Panc1 (cell line): Measurements from ENCODE around the gene MMP3.

Experiments used
- POLR2AphosphoS5 ChIP-seq: IDR thresholded peaks from 2 replicates; pipeline ENCODE4 v1.6.1; 2012; ENCODE audit warnings: mild to moderate bottlenecking, low read depth, low read length, moderate library complexity
- SIN3A ChIP-seq: IDR thresholded peaks from 2 replicates; pipeline ENCODE4 v1.6.1; 2012; ENCODE audit warnings: low read depth, mild to moderate bottlenecking, low read length, moderate library complexity, borderline replicate concordance; ENCODE audit not compliant: insufficient read depth
- TF ChIP-seq, protein P1 (sequence below): fragments of 450-650 bp; IDR thresholded peaks from 2 replicates; pipeline ENCODE4 v1.5.1; 2017; ENCODE audit warnings: mild to moderate bottlenecking
- TF ChIP-seq, protein P2 (sequence below), 2 experiments: IDR thresholded peaks; 2 replicates each; pipeline ENCODE4 v1.6.1; 2011 to 2012; ENCODE audit warnings: low read depth in 2 of 2, control low read depth in 1 of 2, low read length in 1 of 2, mild to moderate bottlenecking in 1 of 2, moderate library complexity in 1 of 2; ENCODE audit not compliant: insufficient read depth in 1 of 2

GRCh38 chr11:102843489-102843888 lies at the start of gene MMP3:
- TF ChIP-seq POLR2AphosphoS5 = no peak
- TF ChIP-seq, protein P1, sequence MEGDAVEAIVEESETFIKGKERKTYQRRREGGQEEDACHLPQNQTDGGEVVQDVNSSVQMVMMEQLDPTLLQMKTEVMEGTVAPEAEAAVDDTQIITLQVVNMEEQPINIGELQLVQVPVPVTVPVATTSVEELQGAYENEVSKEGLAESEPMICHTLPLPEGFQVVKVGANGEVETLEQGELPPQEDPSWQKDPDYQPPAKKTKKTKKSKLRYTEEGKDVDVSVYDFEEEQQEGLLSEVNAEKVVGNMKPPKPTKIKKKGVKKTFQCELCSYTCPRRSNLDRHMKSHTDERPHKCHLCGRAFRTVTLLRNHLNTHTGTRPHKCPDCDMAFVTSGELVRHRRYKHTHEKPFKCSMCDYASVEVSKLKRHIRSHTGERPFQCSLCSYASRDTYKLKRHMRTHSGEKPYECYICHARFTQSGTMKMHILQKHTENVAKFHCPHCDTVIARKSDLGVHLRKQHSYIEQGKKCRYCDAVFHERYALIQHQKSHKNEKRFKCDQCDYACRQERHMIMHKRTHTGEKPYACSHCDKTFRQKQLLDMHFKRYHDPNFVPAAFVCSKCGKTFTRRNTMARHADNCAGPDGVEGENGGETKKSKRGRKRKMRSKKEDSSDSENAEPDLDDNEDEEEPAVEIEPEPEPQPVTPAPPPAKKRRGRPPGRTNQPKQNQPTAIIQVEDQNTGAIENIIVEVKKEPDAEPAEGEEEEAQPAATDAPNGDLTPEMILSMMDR = no peak
- TF ChIP-seq SIN3A = no peak
- TF ChIP-seq, protein P2, sequence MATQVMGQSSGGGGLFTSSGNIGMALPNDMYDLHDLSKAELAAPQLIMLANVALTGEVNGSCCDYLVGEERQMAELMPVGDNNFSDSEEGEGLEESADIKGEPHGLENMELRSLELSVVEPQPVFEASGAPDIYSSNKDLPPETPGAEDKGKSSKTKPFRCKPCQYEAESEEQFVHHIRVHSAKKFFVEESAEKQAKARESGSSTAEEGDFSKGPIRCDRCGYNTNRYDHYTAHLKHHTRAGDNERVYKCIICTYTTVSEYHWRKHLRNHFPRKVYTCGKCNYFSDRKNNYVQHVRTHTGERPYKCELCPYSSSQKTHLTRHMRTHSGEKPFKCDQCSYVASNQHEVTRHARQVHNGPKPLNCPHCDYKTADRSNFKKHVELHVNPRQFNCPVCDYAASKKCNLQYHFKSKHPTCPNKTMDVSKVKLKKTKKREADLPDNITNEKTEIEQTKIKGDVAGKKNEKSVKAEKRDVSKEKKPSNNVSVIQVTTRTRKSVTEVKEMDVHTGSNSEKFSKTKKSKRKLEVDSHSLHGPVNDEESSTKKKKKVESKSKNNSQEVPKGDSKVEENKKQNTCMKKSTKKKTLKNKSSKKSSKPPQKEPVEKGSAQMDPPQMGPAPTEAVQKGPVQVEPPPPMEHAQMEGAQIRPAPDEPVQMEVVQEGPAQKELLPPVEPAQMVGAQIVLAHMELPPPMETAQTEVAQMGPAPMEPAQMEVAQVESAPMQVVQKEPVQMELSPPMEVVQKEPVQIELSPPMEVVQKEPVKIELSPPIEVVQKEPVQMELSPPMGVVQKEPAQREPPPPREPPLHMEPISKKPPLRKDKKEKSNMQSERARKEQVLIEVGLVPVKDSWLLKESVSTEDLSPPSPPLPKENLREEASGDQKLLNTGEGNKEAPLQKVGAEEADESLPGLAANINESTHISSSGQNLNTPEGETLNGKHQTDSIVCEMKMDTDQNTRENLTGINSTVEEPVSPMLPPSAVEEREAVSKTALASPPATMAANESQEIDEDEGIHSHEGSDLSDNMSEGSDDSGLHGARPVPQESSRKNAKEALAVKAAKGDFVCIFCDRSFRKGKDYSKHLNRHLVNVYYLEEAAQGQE (IDR thresholded peaks at IDR 0.05; ENCODE audit: insufficient read depth in 1 of 2, low read depth in 2 of 2, low read length in 1 of 2) = no peak
